ENCODE results near the gene ADGRL2. TPM values are rescaled to one million over a fixed set of nuclear protein-coding genes. Genes with fewer than 3 reads are reported as not detected.

The ADGRL2 gene
- total and polyA plus RNA-seq, 7 donors: 5.0 to 13.2 (median 7.2) TPM

GRCh38 chr1:81808760-81809159, 8.0 kb downstream of the ADGRL2 start:
- no peak for ATAC-seq

GRCh38 chr1:81809808-81810207, 9.1 kb downstream of the ADGRL2 start:
- DNase-seq (no peak), ATAC-seq (no peak)
- 81 to 92% (median 84%) methylated on average over 1 of the region's 1 CpG for WGBS, 3 donors
- Histone ChIP-seq H3K27me3 (ENCODE audit: insufficient read depth in 3 of 3, low read length in 2 of 3) (peaks cover 0 to 12% (median 0%) of the 10 kb centered on the region in 3 donors), H3K4me3 (no peak overlapping the region), H3K9me3 (no peaks in the 10 kb centered on the region), H3K27ac (no peak overlapping the region), H3K36me3 (ENCODE audit: insufficient read depth in 1 of 2, low read depth in 1 of 2) (no peaks in the 10 kb centered on the region), H3K4me1 (peaks cover 9% of the 10 kb centered on the region)
- no peak for TF ChIP-seq CTCF (IDR thresholded peaks at IDR 0.05)
- intact Hi-C loops (cut with DNase I): no loop called here

More at GRCh38 chr1:81808760-81809159, 8.0 kb downstream of the ADGRL2 start:
- no peak for DNase-seq
- Histone ChIP-seq H3K27me3 (ENCODE audit: insufficient read depth in 3 of 3, low read length in 2 of 3) (peaks cover 0 to 18% (median 0%) of the 10 kb centered on the region in 3 donors), H3K9me3 (no peaks in the 10 kb centered on the region), H3K4me3 (peak overlapping the region; percentile 0), H3K4me1 (peaks cover 9% of the 10 kb centered on the region), H3K36me3 (ENCODE audit: insufficient read depth in 1 of 2, low read depth in 1 of 2) (no peaks in the 10 kb centered on the region), H3K27ac (peak overlapping the region; percentile 1)
- WGBS, 3 donors: 34 to 58% (median 49%) methylated on average over 7 of the region's 7 CpGs
- intact Hi-C loops (cut with DNase I): no loop called here
- TF ChIP-seq CTCF (IDR thresholded peaks at IDR 0.05): peak; percentile 11

- ATAC-seq: no peak
- Histone ChIP-seq H3K27ac (no peak overlapping the region), H3K36me3 (ENCODE audit: insufficient read depth in 1 of 2, low read depth in 1 of 2) (no peaks in the 10 kb centered on the region), H3K4me3 (no peak overlapping the region), H3K9me3 (no peaks in the 10 kb centered on the region), H3K27me3 (ENCODE audit: insufficient read depth in 3 of 3, low read length in 2 of 3) (no peaks in the 10 kb centered on the region), H3K4me1 (peaks cover 9% of the 10 kb centered on the region)
- no peak for DNase-seq
- TF ChIP-seq CTCF (IDR thresholded peaks at IDR 0.05): peak; percentile 11
- 69 to 73% (median 71%) methylated on average over 3 of the region's 3 CpGs for WGBS, 3 donors
- intact Hi-C loops (cut with DNase I): no loop called here
Measured at GRCh38 chr1:81811757-81812371, 11.1 kb downstream of the ADGRL2 start.

- Histone ChIP-seq H3K4me3 (no peak overlapping the region), H3K36me3 (ENCODE audit: insufficient read depth in 1 of 2, low read depth in 1 of 2) (no peaks in the 10 kb centered on the region), H3K4me1 (peaks cover 9% of the 10 kb centered on the region), H3K27ac (no peak overlapping the region), H3K9me3 (no peaks in the 10 kb centered on the region), H3K27me3 (ENCODE audit: insufficient read depth in 3 of 3, low read length in 2 of 3) (no peaks in the 10 kb centered on the region)
- TF ChIP-seq CTCF (IDR thresholded peaks at IDR 0.05): no peak
- WGBS, 3 donors: 64 to 68% (median 67%) methylated on average over 4 of the region's 4 CpGs
- DNase-seq: no peak
- ATAC-seq: no peak
- intact Hi-C loops (cut with DNase I): no loop called here
Measured at GRCh38 chr1:81812712-81813111, 12.0 kb downstream of the ADGRL2 start.

- H3K4me3 ChIP-seq: no peak overlapping the region
- 89 to 93% (median 90%) methylated on average over 2 of the region's 2 CpGs for WGBS, 3 donors
Measured at GRCh38 chr1:81813691-81814090, 13.0 kb downstream of the ADGRL2 start.

More at GRCh38 chr1:81813691-81814090, 13.0 kb downstream of the ADGRL2 start:
- intact Hi-C loops (cut with DNase I): no loop called here
- Histone ChIP-seq H3K27me3 (ENCODE audit: insufficient read depth in 3 of 3, low read length in 2 of 3) (no peaks in the 10 kb centered on the region), H3K9me3 (no peaks in the 10 kb centered on the region), H3K4me1 (peaks cover 9% of the 10 kb centered on the region), H3K36me3 (ENCODE audit: insufficient read depth in 1 of 2, low read depth in 1 of 2) (no peaks in the 10 kb centered on the region), H3K27ac (no peak overlapping the region)
- DNase-seq (no peak), ATAC-seq (no peak)
- no peak for TF ChIP-seq CTCF (IDR thresholded peaks at IDR 0.05)
